ENCODE results near the gene FMR1. TPM values are rescaled to one million over a fixed set of nuclear protein-coding genes. Genes with fewer than 3 reads are reported as not detected.

The FMR1 gene
- total RNA-seq, 2 donors from 2014 or later: 30.4 to 38.6 TPM

Other genes starting within 250 kb of the FMR1 start
- gene FMR1NB, start 69.4 kb downstream of the FMR1 start, total RNA-seq: not detected